Mesendoderm (in vitro differentiated cells): ENCODE measurements around the gene CACNA2D4.

Experiments used
- DNase-seq: peaks from one replicate; pipeline ENCODE4 v3.0.0; 2013
- H2AK5ac ChIP-seq: 2 replicates; pipeline ENCODE4 v1.6.1; 2013; ENCODE audit warnings: low read length, inconsistent platforms
- H2BK120ac ChIP-seq: 2 replicates; pipeline ENCODE4 v1.6.1; 2013; ENCODE audit warnings: low read depth, mild to moderate bottlenecking, low read length, moderate library complexity, mixed read lengths
- H2BK15ac ChIP-seq: replicated peaks from 2 replicates; pipeline ENCODE4 v1.6.1; 2013; ENCODE audit warnings: low read depth, mild to moderate bottlenecking, moderate library complexity
- H2BK5ac ChIP-seq: 2 replicates; pipeline ENCODE4 v1.6.1; 2013; ENCODE audit warnings: low read length, inconsistent platforms
- H3K18ac ChIP-seq: 2 replicates; pipeline ENCODE4 v1.6.1; 2013; ENCODE audit warnings: mild to moderate bottlenecking, low read length, mixed read lengths
- H3K23ac ChIP-seq: one replicate; pipeline ENCODE4 v1.6.1; 2013; ENCODE audit warnings: low read length
- H3K27ac ChIP-seq: 2 replicates; pipeline ENCODE4 v1.5.1; 2013; ENCODE audit warnings: low read depth, mild to moderate bottlenecking, inconsistent platforms, low read length, moderate library complexity
- H3K27me3 ChIP-seq: 2 replicates; pipeline ENCODE4 v1.6.1; 2013; ENCODE audit warnings: low read length, control low read depth, mild to moderate bottlenecking, inconsistent platforms; ENCODE audit not compliant: insufficient read depth, poor library complexity
- H3K36me3 ChIP-seq: 2 replicates; pipeline ENCODE4 v1.6.1; 2013; ENCODE audit warnings: low read length, inconsistent platforms; ENCODE audit not compliant: control insufficient read depth, insufficient read depth
- H3K4ac ChIP-seq: one replicate; pipeline ENCODE4 v1.6.1; 2013; ENCODE audit warnings: low read depth, mild to moderate bottlenecking, low read length, moderate library complexity
- H3K4me1 ChIP-seq: 2 replicates; pipeline ENCODE4 v1.6.1; 2013; ENCODE audit warnings: low read depth, low read length, inconsistent platforms; ENCODE audit not compliant: control insufficient read depth
- H3K4me2 ChIP-seq: 2 replicates; pipeline ENCODE4 v1.6.1; 2013; ENCODE audit warnings: low read length
- H3K4me3 ChIP-seq: 2 replicates; pipeline ENCODE4 v1.5.1; 2013; ENCODE audit warnings: mild to moderate bottlenecking, low read length
- H3K56ac ChIP-seq: one replicate; pipeline ENCODE4 v1.6.1; 2013; ENCODE audit warnings: low read length
- H3K79me1 ChIP-seq: 2 replicates; pipeline ENCODE4 v1.6.1; 2013; ENCODE audit warnings: low read length, inconsistent platforms
- H3K79me2 ChIP-seq: 2 replicates; pipeline ENCODE4 v1.6.1; 2013; ENCODE audit warnings: mild to moderate bottlenecking, low read length; ENCODE audit not compliant: control insufficient read depth, insufficient read depth
- H3K9ac ChIP-seq: 2 replicates; pipeline ENCODE4 v1.6.1; 2013; ENCODE audit warnings: low read length, inconsistent platforms
- H4K5ac ChIP-seq: one replicate; pipeline ENCODE4 v1.6.1; 2013; ENCODE audit warnings: low read length
- H4K8ac ChIP-seq: one replicate; pipeline ENCODE4 v1.6.1; 2013; ENCODE audit warnings: low read depth, mild to moderate bottlenecking, control low read depth, low read length, moderate library complexity
- WGBS: extraction: QIAGEN DNeasy Blood & Tissue Kit; methylation state at CpG from one replicate; pipeline ENCODE4 v1.1.7; 2013; ENCODE audit warnings: low lambda C conversion rate, missing lambda C conversion rate; ENCODE audit not compliant: insufficient coverage; ENCODE audit errors: extremely low coverage; 5-methylcytosine and 5-hydroxymethylcytosine counted together

The CACNA2D4 gene

GRCh38 chr12:1922075-1922709 lies 3.7 kb upstream of the CACNA2D4 start:
- no peak overlapping the region for H3K4me3 ChIP-seq
- H3K27me3 ChIP-seq, result no peaks in the 10 kb centered on the region
- H3K4me1 ChIP-seq, result no peaks in the 10 kb centered on the region
- H3K79me1 ChIP-seq, result no peaks in the 10 kb centered on the region
- H3K79me2 ChIP-seq, result no peaks in the 10 kb centered on the region
- H4K5ac ChIP-seq, result no peak overlapping the region
- no peak overlapping the region for H3K9ac ChIP-seq
- no CpG with 5 or more reads among the region's 40 CpGs for WGBS
- DNase-seq, result no peak
- H3K18ac ChIP-seq, result no peak overlapping the region
- H4K8ac ChIP-seq, result no peak overlapping the region
- H2BK15ac ChIP-seq, result no peak overlapping the region
- no peak overlapping the region for H2BK5ac ChIP-seq
- H3K27ac ChIP-seq, result no peak overlapping the region
- no peak overlapping the region for H3K56ac ChIP-seq
- no peak overlapping the region for H2AK5ac ChIP-seq
- no peak overlapping the region for H3K23ac ChIP-seq
- H3K4me2 ChIP-seq, result no peak overlapping the region
- no peak overlapping the region for H3K4ac ChIP-seq
- no peaks in the 10 kb centered on the region for H3K36me3 ChIP-seq
- no peak overlapping the region for H2BK120ac ChIP-seq

DNA sequence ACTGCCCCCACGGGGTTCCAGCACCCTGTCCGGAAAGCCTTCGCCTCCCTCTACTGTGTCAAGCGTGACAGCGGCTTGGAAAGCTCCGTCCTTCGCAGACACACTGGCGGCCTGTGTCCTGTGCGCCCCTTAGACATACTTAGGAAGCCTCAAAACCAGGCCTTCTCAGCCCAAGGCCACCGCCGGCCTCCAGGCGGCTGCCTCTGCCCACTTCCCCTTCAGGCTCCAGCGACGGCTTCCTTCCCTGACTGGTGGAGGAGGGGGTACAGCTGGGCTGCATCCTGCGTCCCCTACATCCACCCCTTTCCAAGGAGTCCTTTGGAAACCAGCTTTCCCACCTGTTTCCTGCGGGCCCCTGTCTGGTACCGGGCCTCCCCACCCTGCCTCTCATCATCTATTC lies 2.5 kb upstream of the CACNA2D4 start:
- H3K27ac ChIP-seq, result no peak overlapping the region
- no peak overlapping the region for H4K8ac ChIP-seq
- H3K79me1 ChIP-seq, result no peaks in the 10 kb centered on the region
- no peaks in the 10 kb centered on the region for H3K79me2 ChIP-seq
- H3K18ac ChIP-seq, result no peak overlapping the region
- H3K4ac ChIP-seq, result no peak overlapping the region
- no CpG with 5 or more reads among the region's 17 CpGs for WGBS
- H3K9ac ChIP-seq, result no peak overlapping the region
- no peak overlapping the region for H2BK120ac ChIP-seq
- H3K56ac ChIP-seq, result no peak overlapping the region
- no peak overlapping the region for H3K23ac ChIP-seq
- no peak overlapping the region for H2BK15ac ChIP-seq
- no peak for DNase-seq
- no peaks in the 10 kb centered on the region for H3K27me3 ChIP-seq
- no peak overlapping the region for H4K5ac ChIP-seq
- no peaks in the 10 kb centered on the region for H3K36me3 ChIP-seq
- no peaks in the 10 kb centered on the region for H3K4me1 ChIP-seq
- H3K4me3 ChIP-seq, result no peak overlapping the region
- H2BK5ac ChIP-seq, result no peak overlapping the region
- H2AK5ac ChIP-seq, result no peak overlapping the region
- H3K4me2 ChIP-seq, result no peak overlapping the region

GRCh38 chr12:1920436-1920835 lies 2.0 kb upstream of the CACNA2D4 start:
- Histone ChIP-seq H3K27ac (no peak overlapping the region), H3K27me3 (no peaks in the 10 kb centered on the region), H2AK5ac (no peak overlapping the region), H3K4me1 (no peaks in the 10 kb centered on the region), H2BK15ac (no peak overlapping the region), H4K5ac (no peak overlapping the region), H3K4me2 (no peak overlapping the region), H3K18ac (no peak overlapping the region), H3K36me3 (no peaks in the 10 kb centered on the region), H3K4me3 (no peak overlapping the region), H2BK120ac (no peak overlapping the region), H3K79me2 (no peaks in the 10 kb centered on the region), H4K8ac (no peak overlapping the region), H2BK5ac (no peak overlapping the region), H3K23ac (no peak overlapping the region), H3K56ac (no peak overlapping the region), H3K79me1 (no peaks in the 10 kb centered on the region), H3K9ac (no peak overlapping the region), H3K4ac (no peak overlapping the region)
- no CpG with 5 or more reads among the region's 13 CpGs for WGBS
- DNase-seq, result no peak

DNA sequence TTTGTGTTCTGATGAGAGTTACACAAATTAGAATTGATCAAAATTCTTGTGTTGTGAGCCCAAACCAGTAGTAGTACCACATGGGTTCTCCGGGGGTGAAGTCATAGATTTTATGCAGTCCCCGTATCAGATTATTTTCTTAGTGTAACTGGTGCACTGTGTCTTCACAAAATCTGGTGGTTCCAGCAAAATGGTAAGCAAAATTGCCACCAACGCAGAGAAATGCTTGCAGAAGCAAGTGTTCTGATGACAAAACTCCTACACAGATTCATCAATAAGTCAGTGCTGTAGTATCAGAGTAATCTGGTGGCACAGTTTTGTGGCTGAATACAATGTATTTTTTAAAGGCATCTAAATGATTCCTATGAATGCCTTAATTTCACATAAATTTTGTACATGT lies 1.3 kb upstream of the CACNA2D4 start:
- no peaks in the 10 kb centered on the region for H3K79me2 ChIP-seq
- H3K27ac ChIP-seq, result no peak overlapping the region
- no peak overlapping the region for H3K4me3 ChIP-seq
- H2BK5ac ChIP-seq, result no peak overlapping the region
- no peak overlapping the region for H3K4me2 ChIP-seq
- no peak overlapping the region for H4K8ac ChIP-seq
- H3K4me1 ChIP-seq, result no peaks in the 10 kb centered on the region
- no peak for DNase-seq
- H3K9ac ChIP-seq, result no peak overlapping the region
- no peak overlapping the region for H2BK120ac ChIP-seq
- H2AK5ac ChIP-seq, result no peak overlapping the region
- H3K23ac ChIP-seq, result no peak overlapping the region
- H3K18ac ChIP-seq, result no peak overlapping the region
- H3K56ac ChIP-seq, result no peak overlapping the region
- H3K27me3 ChIP-seq, result no peaks in the 10 kb centered on the region
- WGBS, result no CpG with 5 or more reads among the region's 3 CpGs
- no peaks in the 10 kb centered on the region for H3K36me3 ChIP-seq
- H3K4ac ChIP-seq, result no peak overlapping the region
- H2BK15ac ChIP-seq, result no peak overlapping the region
- no peaks in the 10 kb centered on the region for H3K79me1 ChIP-seq
- no peak overlapping the region for H4K5ac ChIP-seq

DNA sequence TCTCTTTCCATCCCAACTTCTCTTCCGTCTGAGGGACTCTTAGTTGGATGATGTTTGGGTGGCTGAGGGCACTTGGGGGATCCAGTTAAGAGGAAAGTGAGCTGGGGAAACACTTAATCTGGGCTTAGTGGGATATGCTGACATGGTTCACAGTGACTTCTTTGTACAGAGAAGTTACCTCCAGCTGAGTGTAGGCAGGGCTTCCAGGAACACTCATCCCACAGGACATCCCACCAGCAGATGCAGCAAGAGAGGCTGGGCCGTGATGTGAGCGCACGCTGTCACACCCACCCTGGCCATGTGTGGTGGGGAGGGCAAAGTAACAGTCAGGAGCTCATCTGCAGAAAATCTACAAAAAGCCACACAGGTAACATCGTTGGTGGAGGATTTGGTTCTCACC lies 832 bp upstream of the CACNA2D4 start:
- Histone ChIP-seq H3K27ac (no peak overlapping the region), H3K4me3 (no peak overlapping the region), H3K27me3 (no peaks in the 10 kb centered on the region), H3K9ac (no peak overlapping the region), H3K4me1 (no peaks in the 10 kb centered on the region), H2BK120ac (no peak overlapping the region), H3K4ac (no peak overlapping the region), H3K18ac (no peak overlapping the region), H3K56ac (no peak overlapping the region), H3K79me1 (no peaks in the 10 kb centered on the region), H4K5ac (no peak overlapping the region), H3K36me3 (no peaks in the 10 kb centered on the region), H3K4me2 (no peak overlapping the region), H4K8ac (no peak overlapping the region), H3K79me2 (no peaks in the 10 kb centered on the region), H2BK5ac (no peak overlapping the region), H2AK5ac (no peak overlapping the region), H3K23ac (no peak overlapping the region), H2BK15ac (no peak overlapping the region)
- no CpG with 5 or more reads among the region's 5 CpGs for WGBS
- no peak for DNase-seq

DNA sequence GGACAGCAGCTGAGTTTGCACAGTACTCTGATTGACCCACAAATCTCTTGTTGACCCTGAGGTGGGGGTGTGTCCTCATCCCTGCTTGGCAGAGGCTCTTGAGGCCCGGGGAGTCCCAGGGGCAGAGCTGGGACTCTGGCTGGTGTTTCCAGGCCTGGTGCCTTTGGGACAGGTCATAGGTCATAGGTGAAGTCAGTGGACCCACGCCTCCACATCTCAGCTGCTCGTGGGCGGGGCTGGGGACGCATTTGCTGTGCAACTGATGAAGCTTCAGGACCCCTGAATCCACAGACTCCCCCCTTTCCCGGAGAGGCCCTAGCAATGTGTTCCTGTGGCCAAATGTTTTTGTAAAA lies 408 bp upstream of the CACNA2D4 start:
- Histone ChIP-seq H3K23ac (no peak overlapping the region), H3K18ac (no peak overlapping the region), H3K79me1 (no peaks in the 10 kb centered on the region), H3K36me3 (no peaks in the 10 kb centered on the region), H2BK120ac (no peak overlapping the region), H3K4me1 (no peaks in the 10 kb centered on the region), H3K27me3 (no peaks in the 10 kb centered on the region), H3K4me3 (no peak overlapping the region), H2BK15ac (no peak overlapping the region), H4K5ac (no peak overlapping the region), H4K8ac (no peak overlapping the region), H3K9ac (no peak overlapping the region), H2AK5ac (no peak overlapping the region), H3K56ac (no peak overlapping the region), H3K4ac (no peak overlapping the region), H3K4me2 (no peak overlapping the region), H2BK5ac (no peak overlapping the region), H3K79me2 (no peaks in the 10 kb centered on the region), H3K27ac (no peak overlapping the region)
- no peak for DNase-seq
- no CpG with 5 or more reads among the region's 6 CpGs for WGBS
